RPMI7951 (cell line): ENCODE results near the gene HCRTR1. TPM values are rescaled to one million over a fixed set of nuclear protein-coding genes. Genes with fewer than 3 reads are reported as not detected.
A peak's percentile ranks its signal among the peaks of the same experiment; 100 is the strongest.
"Not testable (repeated sequence)": the region's sequence is repeated elsewhere in the genome, so short reads cannot be mapped to it uniquely, and the experiment has no call there.

Experiments used
- DNase-seq: peaks from one replicate; pipeline ENCODE4 v3.0.0-alpha.2; 2012; ENCODE audit warnings: low read depth
- total RNA-seq: library from RNA; depleted of rRNA; stranded (reverse); fragments of >200 nt; shearing (Covaris generic); gene quantifications from 2 replicates; pipeline ENCODE4 v1.2.3, GENCODE V29; 2014

The HCRTR1 gene
- total RNA-seq, 1 experiment from 2014 or later, result not detected

DNA sequence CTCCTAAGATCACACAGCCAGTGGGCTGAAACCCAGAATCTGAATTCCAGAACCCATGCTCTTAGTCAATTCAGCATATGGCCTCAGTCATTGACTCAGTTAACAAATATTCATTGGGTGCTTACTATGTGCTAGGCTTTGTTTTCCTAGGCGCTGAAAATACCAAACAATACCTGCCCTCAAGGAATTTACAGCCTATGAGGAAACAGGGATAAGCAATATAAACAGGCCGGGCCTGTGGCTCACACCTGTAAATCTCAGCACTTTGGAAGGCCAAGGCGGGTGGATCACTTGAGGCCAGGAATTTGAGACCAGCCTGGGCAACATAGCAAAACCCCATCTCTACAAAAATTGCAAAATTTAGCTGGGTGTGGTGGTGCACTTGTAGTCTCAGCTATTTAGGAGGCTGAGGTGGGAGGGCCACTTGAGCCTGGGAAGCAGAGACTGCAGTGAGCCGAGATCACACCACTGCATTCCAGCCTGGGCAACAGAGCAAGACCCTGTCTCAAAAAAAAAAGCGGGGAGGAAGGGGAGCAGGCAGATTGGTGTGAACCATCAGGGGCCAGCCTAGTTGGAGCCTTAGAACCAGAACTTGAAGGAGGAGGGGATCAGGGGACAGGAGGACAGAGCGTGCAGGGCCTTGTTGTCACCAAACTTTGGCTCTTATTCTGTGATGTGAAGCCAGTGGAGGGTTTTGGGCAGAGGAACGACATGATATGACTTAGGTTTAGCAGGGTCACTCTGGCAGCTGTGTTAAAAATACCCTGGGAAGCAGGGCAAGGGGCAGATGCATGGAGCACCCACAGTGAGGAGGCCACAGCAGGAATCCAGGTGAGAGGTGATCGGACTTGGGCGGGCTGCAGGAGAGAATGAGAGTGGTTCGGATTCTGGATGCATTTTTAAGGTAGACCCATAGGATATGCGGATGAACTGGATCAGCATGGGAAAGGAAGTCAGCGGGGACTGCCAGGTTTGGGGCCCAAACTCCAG lies 35.4 kb upstream of the HCRTR1 start:
- DNase-seq, result no peak

DNA sequence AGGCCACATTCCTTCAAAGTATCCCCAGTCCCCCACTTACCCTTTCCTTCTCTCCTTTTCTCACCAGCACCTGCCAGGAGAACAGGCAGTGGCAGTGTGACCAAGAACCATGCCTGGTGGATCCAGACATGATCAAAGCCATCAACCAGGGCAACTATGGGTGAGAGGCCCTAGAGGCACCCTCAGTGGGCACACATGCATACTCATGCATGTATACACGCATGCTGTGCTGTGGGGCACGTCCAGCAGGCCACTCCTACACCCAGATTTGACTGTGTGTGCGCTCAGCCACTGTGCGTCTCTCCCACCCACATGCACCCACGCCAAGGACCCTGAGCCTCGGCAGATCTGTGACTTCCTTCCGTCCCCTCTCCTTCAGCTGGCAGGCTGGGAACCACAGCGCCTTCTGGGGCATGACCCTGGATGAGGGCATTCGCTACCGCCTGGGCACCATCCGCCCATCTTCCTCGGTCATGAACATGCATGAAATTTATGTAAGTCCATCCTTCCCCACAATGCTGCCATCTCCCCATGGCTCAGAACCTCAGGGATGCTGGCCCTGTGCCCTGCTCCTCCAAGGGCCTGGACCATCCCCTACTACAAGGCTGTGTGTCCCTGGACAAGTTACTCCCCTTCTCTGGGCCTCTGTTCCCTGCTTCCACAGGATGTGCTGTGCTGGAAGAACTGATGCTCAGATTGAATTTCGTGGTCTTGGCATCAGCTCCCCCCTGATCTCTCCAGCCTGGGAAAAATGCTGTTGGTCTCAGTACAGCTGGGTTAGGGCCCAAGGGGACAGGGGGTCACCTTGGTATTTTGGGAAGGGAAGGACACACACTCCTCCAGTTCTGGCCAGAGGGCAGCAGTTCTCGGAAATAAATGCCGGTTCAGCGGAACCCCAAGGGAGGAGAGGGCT lies 34.2 kb upstream of the HCRTR1 start:
- no peak for DNase-seq

DNA sequence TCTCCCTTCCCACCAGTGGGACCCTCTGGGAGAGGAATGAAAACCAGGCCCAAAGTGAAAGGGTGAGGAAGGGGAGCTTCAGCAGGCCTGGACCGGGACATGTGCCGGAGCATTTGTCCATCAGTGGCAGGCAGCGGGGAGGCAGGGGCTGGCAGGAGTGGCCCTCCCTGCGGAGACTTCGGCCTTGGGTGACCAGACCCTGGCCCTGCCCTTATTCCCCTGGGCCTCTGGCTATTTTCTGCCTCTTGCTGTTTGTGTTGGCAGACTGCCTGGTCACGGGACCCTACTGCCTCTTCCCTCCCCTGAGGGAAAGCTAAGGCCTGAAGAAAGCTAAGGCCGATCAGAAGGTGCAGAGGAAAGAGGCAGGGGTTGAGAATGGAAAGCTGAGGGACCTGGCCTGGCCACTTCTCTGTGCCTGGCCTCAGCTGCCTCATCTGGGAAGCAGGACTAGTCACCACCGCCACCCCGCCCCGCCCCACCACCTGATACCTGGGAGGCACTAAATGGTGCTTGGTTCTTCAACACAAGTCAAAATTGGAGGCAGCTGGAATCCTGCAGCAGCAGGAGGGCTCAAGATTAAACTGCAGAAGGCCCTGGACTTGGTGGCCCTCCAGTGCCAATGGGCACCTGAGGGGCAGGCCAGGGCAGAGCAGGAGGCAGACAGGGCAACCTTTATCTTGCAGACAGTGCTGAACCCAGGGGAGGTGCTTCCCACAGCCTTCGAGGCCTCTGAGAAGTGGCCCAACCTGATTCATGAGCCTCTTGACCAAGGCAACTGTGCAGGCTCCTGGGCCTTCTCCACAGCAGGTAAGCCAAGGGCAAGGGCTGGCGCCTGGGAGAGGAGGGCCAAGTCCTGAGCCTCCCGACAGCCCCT lies 33.3 kb upstream of the HCRTR1 start:
- peak; percentile 66 for DNase-seq

DNA sequence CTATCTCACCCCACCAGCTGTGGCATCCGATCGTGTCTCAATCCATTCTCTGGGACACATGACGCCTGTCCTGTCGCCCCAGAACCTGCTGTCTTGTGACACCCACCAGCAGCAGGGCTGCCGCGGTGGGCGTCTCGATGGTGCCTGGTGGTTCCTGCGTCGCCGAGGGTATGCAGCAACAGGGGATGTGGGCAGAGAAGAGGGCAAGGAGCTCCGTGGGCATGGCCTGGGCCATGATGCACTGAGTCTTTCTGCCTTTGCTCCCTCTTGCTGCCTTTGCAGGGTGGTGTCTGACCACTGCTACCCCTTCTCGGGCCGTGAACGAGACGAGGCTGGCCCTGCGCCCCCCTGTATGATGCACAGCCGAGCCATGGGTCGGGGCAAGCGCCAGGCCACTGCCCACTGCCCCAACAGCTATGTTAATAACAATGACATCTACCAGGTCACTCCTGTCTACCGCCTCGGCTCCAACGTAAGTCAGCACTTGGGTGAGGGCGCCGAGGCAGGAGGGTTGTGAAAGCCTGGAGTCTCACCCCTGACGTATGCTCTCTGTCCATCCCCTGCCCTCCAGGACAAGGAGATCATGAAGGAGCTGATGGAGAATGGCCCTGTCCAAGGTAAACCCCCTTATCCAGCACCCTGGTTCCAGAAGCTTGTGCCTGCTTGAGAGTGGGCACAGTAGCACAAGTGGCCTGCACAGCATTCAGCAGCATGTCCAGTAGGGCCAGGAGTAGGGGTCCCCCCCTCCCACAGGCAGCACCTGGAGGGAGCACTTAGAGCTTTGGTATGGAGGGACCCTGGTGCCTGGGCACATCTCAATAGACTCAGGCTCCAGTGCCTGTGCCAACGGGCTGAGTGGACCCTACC lies 32.4 kb upstream of the HCRTR1 start:
- DNase-seq, result no peak

DNA sequence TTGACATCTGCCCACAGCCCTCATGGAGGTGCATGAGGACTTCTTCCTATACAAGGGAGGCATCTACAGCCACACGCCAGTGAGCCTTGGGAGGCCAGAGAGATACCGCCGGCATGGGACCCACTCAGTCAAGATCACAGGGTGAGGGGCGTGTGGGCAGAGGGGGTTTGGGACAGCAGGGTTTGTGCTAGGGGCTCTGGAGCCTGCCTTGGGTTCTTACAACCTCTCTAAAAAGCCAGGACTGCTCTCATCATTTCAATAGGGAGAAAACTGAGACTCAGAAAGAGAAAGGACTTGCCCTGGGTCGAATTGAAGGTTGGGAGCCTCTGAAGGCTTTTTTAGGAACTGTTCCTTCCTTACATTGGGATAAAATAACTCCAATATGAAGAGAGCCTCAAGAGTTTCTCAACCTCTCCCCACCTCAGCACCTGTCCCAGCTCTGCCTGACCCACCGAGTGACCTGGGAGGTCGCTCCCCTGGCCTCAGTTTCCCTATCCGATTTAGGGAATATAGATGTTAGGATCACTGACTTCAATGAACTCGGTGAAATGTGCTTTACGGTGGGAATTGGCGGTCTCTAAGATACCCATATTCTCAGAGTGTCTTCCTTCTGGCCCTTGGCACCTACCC lies 31.6 kb upstream of the HCRTR1 start:
- DNase-seq, result no peak

DNA sequence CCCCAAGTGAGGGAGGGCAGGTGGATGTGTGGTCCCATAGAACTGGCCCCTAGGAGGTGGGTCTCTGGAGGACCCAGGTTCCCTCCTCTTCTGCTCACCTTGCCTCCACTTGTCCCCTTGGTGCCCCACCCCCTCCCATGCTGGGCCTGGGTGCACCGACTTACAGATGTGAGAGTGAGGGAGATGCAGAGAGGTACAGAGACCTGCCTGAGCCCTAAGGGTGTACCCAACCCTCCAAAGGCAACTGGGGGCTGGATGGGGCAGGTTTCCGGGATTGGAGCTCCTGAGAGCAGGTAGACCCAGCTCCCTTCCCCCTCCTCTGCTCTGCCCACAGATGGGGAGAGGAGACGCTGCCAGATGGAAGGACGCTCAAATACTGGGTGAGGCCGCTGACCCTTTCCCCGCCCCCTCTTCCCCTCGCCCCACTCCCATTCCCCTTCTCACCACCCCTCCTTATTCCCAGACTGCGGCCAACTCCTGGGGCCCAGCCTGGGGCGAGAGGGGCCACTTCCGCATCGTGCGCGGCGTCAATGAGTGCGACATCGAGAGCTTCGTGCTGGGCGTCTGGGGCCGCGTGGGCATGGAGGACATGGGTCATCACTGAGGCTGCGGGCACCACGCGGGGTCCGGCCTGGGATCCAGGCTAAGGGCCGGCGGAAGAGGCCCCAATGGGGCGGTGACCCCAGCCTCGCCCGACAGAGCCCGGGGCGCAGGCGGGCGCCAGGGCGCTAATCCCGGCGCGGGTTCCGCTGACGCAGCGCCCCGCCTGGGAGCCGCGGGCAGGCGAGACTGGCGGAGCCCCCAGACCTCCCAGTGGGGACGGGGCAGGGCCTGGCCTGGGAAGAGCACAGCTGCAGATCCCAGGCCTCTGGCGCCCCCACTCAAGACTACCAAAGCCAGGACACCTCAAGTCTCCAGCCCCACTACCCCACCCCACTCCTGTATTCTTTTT lies 30.8 kb upstream of the HCRTR1 start:
- no peak for DNase-seq

DNA sequence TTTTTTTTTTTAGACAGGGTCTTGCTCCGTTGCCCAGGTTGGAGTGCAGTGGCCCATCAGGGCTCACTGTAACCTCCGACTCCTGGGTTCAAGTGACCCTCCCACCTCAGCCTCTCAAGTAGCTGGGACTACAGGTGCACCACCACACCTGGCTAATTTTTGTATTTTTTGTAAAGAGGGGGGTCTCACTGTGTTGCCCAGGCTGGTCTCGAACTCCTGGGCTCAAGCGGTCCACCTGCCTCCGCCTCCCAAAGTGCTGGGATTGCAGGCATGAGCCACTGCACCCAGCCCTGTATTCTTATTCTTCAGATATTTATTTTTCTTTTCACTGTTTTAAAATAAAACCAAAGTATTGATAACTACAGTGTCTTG lies 30.2 kb upstream of the HCRTR1 start:
- DNase-seq, result not testable (repeated sequence)

DNA sequence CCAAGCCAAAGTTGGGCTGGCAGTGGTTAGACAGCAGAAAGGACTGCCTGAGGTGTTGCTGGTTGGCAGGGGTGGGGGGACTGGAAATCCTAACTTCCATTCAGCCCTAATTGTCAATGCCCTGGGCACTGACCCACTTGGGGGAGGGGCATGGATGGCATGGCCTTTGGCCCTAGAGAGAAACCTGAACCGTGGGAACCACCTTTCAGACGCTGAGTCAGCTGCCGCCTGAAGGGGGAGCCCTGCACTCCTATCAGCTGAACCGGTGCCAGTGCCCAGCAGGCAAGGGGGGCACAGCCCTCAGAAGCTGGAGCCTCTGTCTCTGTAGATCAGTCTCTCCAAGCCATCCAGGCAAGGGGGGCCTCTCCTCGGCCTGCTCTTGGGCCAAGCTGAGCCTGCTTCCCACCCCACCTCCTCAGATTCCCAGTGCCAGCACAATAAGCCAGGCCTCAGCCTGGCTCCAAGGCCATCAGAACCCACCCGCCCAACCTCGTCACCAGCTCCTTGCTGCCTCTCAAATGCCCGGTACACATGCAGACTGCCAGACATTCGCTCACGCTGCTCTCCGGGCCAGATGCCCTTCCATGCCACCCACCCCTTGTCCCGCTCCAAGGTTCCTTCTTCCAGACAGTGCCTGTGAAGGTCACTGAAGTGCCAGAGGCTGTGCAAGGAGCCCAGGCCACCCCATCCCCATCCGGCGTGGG lies 29.6 kb upstream of the HCRTR1 start:
- no peak for DNase-seq

DNA sequence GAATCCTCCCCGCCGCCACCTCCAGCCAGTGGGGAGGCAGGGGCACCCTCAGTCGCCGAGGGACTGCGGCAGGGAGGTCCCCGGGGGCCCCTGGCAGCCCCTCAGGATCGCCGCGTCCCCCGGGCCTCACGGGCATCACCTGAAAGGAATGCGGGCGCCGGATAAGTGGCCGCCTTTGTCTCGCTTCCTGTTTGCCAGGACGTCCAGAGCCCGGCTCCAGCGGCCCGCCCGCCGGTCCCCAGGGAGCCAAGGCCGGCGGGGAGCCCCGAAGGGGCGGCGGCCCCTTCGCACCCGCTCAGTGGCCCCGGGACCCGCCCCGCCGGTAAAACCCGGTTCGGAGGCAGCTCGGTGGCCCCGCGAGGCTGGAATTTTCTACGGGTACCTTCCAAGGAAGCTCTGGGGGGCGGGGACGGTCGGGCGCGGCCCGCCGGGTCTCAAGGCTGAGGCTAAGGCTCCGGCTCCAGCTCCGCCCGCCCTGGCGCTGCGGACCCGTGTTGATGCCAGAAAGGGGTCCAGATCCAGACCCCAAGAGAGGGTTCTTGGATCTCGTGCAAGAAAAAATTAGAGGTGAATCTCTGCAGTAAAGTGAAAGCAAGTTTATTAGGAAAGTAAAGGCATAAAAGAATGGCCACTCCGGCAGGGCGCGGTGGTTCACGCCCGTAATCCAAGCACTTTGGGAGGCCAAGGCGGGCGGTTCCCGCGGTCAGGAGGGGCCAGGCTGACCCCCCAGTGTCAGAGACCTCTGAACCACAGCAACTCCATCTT lies 28.6 kb upstream of the HCRTR1 start:
- no peak for DNase-seq

DNA sequence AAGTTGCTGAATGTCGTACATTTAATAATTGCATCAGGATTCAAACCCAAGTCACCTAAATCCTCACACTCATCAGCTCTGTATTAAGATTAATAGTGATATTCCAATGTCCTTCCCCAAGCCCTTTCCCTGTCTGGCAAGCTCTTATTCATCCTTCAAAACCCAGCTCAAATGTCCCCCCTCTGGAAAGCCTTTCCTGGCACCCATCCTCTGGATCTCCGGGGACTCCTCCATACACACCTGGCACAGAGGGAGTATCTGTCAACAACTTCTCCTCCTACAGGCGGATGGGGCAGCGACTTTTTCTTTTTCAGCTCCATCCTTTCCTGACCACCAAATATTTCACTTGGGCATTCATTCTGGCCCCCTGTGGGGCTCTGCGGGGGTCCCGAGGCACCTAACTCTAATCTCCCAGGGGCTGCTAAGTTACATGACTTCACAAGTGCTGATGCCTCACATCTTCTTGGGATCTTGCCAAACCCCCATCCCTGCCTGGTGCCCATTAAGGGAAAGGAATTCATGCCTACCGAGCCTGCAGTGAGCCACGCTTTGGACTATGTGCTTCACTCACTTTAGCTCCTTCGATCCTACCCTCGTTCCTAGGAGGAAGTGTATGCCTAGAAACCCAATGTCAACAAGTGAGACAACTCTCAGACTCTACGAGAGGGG lies 25.9 kb upstream of the HCRTR1 start:
- DNase-seq, result peak; percentile 66

DNA sequence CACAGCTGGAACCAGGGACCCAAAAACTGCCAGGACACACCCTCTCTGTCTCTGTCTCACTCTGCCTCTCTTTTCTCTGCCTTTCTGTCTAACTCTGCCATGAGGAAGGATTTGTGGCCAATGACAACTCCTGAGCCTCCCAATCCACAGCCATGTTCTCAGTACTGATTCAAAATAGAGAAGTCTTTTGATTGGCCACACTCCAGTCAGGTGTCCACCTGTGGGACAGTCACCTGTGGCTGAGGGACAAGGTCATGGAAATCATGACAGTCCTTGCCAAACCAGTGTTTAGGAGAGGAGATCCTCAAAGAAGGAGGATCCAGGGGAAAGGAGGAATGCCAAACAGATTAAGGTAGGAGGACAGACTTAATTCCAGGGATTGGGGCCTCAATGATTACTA lies 25.4 kb upstream of the HCRTR1 start:
- DNase-seq, result no peak

DNA sequence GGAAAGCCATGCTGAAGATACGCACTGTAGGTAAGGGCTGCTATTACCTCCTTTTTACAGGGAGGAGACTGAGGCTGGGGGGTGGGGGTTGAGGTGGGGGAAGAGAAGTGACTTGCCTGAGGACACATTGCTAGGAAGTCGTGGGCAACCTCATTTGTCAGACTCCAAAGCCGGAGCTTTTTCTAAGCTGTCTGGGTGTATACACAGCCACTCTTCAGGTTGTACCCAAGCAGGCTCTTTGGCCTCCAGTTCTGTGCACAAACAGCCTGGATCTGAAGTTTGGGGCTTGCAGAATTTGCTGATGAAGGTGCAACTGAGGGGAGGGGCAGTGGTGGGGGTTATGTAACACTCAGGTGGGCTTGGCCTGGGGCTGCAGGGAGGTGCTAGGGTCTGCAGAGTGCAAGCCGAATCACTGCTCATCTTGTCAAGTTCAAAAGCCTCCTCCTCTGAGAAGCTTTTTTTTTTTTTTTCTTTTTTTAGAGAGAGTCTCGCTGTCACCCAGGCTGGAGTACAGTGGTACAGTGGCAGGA lies 24.3 kb upstream of the HCRTR1 start:
- DNase-seq, result no peak

DNA sequence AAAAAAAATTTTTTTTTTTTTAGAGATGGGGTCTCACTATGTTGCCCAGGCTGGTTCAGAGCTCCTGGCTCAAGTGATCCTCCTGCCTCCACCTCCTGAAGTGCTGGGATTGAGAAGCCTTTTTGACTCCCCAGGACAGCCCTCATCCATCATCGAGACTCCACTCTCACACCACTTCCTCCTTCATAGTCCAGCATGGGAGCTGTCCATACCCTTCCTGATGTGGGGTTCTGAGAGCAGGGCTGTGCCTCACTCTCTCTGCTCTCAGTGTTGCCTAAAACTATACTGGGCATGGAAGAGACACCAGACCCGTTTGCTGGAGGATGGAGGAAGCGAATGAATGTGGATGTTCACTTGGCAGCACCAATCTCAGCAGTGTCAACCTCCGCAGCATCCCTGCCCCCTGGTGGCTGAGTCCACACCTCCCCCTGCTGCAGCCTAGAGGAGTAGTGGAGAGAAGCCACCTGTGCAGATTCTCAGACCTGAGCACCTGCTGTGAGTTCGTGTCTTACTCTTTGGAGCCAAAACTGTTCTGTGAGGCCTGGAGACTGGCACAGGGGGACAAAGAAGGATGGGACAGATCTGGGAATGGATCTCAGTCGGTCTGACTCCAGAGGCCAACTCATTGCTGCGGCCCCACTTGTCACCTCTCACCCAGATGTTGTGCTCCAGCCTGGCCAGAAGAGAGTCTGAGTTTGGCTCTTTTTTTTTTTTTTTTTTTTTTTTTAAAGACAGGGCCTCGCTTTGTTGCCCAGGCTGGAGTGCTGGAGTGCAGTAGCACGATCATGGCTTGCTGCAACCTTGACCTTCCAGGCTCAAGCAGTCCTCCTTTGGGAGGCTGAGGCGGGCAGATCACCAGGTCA lies 23.5 kb upstream of the HCRTR1 start:
- peak; percentile 66 for DNase-seq

DNA sequence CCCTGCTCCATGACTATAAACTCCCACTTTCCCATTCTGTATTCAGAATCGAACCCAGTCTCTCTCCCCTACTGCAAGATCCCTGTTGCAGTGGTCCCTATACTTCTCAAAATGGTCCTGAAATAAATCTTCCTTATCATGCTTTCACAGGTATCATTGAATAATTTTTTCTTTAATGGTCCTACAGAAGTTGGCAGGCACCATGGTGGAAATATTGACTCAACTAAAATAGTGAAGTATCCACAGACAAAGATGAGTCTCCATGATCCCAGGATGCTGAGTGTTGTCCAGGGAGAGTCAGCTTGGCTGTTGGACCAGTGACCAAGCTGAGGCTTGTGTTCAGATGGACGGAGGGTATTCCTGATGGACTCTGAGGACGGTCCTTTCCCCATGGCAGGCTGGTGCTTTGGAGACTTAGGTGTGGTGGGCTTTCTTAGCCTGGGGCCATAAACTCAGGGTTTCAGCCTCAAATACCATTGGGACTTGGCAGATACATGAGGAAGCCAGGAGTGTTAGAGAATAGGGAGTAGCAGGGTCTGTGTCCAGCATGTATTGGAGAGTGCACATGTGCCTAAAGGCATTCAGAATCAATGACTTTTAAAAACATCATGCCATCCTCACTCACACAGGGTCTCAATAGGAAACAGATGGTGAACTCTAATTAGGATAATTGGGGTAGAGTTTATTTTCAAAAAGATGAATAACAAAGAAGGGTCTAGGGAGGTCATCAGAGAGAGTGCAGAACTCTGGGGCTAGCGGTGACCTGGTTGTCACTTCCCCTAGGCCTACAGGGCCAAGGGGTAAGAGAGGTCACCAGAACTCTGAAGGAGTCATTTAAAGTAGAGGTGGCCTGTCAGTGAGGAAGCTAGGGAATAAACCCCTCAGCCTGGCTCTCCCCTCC lies 21.4 kb upstream of the HCRTR1 start:
- DNase-seq, result no peak

DNA sequence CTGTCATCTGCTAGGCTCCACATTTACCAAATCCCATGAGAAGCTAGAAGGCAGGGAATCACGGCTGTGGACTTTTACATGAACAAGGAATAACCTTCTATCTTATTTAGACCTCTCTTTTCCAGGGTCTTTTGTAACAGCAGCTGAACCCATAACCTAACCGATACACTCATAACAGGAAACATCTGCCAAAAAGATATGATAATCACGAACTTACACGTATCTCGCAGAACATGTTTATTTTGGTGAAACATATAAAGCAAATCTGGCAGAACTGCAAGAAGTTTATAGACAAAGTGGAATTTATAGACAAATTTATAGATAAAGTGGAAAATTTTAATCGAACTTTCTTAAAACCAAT lies 20.8 kb upstream of the HCRTR1 start:
- DNase-seq, result no peak
